SK-MEL-5 (cell line): ENCODE measurements around the gene GDF15. TPM values are rescaled to one million over a fixed set of nuclear protein-coding genes. Genes with fewer than 3 reads are reported as not detected.

Experiments used
- DNase-seq: peaks from one replicate; pipeline ENCODE4 v3.0.0-alpha.2; 2016; ENCODE audit warnings: low read depth, low spot score
- in situ Hi-C: cut with HindIII; loops from 2 replicates; pipeline ENCODE4 v1.10.0; 2016; ENCODE audit warnings: low sequenced_read_pairs, high pct_unique_total_duplicates, low pct_unique_long_range_greater_than_20kb
- small RNA-seq, 2 experiments: library from RNA; depleted of rRNA; stranded (forward); fragments of <200 nt; gene quantifications; one replicate each; pipeline ENCODE3, GENCODE V24; 2014
- total RNA-seq: library from RNA; depleted of rRNA; stranded (reverse); fragments of >200 nt; shearing (Covaris generic); gene quantifications from 2 replicates; pipeline ENCODE4 v1.2.3, GENCODE V29; 2014; rRNA removed

The GDF15 gene
- total RNA-seq, 1 experiment from 2014 or later = 1,003 TPM

DNA sequence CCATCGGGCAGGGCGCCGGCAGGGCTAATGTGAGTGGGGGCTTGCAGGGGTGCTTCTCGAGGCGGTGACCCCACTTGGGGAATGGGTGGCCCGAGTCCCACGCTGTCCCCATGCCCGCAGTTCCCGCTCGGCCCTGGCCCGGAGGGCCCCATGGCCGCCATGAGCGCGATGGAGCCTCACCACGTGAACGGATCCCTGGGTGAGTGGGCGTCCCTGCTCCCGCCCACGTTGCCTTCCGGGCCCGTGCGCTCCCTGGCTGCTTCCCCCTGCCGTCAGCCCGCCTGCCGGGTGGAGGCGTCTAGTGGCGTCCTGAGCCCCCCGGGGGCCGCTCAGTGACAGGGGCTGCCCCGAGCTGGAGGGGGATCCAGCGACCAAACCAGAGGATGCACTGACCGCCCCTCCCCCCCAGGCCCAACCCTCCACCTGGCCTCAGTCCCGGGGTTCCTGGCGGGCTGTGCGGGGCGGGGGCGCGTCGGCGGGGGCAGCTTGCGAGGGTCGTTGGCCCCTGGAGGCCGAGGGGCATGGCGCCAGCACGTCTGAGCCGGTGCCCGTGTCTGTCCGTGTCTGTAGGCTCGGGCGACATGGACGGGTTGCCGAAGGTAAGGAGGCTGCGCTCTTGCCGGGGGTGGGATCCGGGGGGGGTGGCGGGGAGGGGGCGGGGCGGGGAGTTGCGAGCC is 47.2 kb downstream of the GDF15 start:
- DNase-seq = no peak
- in situ Hi-C loops = no loop called here

DNA sequence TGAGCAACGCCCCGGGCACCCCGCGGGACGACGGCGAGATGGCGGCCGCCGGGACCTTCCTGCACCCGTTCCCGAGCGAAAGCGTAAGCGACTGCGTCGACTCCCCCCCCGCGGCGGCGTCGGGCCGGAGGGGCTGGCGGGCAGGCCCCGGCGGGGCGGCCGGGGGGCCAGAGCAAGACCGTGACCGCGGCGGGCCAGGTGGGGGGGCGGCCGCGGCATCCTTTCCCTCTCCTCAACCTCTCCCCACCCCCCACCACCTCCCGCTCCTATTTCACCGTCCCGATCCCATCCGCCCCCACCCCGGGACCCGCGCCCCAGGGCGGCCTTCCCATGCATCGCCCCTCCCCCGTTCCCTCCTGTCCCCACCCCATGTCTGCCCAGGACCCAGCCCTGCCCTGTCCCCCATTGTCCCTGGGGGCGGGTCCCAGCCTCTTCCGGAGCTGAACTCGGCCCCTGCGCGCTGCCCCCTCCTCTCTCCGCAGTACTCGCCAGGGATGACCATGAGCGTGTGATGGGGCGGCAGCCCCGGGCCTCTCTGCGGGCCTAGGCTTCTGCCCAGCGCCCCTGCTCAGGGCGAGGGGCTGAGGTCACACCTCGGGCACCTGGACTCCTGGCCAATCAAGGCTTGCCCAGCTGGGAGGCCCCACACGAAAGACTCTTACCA is 47.9 kb downstream of the GDF15 start:
- no peak for DNase-seq
- in situ Hi-C loops = no loop called here

DNA sequence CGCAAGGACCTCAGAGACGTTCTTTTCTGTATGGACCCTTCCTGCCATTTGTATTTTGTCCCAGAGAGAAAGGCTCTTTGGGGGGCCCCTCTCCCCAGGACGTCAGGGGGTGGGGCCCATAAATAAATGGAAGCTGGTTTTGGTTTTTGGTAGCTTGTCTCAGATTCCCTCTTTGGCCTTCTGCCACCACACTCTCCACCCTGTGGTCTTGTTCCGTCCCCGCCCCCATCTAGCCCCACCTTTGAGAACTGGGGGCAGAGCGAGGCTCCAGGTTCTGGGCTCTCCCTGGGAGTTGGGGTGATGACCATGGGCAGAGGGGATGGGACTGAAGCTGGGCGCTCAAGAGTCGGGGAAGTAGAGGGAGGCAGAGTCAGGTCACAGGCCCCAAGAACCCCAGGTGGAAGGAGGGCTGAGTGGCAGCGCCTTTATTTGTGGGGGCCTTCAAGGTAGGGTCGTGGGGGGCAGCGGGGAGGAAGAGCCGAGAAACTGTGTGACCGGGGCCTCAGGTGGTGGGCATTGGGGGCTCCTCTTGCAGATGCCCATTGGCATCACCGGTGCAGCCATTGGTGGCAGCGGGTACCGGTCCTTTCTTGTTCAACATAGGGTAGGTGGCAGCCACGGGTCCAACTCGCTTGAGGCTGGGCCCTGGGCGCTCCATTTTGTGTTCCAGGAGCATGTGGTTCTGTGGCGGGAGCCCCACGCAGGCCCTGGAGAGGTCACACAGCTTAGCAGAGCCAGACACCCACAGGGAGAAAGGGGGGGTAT is 48.6 kb downstream of the GDF15 start:
- no peak for DNase-seq
- in situ Hi-C loops = no loop called here

DNA sequence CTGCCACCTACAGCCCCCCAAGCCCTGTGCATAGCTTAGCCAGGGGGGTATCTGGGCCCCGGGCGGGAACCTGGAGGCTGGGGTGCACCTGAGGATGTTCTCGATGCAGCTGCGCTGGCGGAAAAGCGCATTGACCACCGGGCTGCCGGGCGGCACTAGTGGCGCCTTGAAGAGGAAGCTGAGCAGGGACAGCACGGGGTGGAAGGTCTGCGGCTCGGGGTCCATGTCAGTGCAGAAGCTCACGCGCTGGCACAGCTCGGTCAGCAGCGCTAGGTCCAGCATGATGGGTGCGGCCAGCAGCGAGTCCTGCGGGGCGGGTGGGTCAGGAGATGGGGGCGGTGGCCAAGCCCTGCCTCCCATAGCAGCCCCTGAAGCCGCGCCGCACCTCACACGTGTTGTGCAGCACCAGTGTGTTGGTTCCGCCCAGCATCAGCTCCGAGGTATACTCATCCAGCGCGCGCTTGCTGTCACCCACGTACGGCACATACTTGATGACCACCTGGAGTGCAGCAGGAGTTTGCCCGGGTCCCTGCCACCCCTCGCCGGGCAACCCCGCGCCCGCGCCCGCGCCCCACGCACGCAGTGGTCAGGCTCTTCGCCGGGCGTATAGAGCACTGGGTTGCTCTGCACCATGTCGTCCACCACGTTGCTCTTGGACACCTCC is 49.4 kb downstream of the GDF15 start:
- in situ Hi-C loops = no loop called here
- DNase-seq = no peak

DNA sequence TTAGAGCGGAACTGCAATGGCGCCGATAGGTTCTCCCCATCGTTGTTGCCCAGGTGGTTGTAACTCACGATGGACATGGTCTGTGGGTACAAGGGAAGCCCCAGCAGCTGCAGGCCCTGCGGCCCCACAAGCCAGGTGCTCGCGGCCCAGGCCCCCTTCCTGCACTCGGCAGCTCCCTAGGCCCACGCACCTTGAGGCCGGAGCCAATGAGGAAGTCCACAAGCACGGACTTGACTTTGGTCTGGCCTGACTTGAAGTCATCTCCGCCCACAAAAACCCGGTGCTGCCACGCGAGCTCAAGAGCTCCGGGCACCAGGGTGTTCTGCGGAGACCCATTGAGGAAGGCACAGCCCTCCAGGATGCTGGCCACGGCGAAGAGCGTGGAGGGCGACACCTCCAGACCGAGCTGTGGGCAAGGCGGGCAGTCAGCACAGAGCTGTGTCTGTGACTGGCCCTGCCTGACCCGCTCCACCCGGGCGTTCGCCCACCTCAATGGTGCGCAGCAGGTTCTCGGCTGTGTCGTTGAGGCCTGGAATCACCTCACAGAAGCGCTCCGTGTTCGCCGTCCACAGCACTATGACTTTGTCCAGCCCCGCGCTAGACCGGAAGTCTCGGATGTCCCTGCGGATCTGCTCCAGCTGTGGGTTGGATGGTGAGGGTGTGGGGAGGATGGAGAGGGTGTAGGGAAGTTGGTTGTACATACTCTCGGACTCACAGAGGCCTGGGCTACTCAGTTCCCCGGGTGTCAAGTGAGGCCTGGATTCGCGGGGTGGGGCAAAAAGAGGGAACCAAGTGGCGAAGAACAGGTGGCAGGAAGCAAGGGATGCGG is 50.1 kb downstream of the GDF15 start:
- DNase-seq = no peak
- in situ Hi-C loops = no loop called here

DNA sequence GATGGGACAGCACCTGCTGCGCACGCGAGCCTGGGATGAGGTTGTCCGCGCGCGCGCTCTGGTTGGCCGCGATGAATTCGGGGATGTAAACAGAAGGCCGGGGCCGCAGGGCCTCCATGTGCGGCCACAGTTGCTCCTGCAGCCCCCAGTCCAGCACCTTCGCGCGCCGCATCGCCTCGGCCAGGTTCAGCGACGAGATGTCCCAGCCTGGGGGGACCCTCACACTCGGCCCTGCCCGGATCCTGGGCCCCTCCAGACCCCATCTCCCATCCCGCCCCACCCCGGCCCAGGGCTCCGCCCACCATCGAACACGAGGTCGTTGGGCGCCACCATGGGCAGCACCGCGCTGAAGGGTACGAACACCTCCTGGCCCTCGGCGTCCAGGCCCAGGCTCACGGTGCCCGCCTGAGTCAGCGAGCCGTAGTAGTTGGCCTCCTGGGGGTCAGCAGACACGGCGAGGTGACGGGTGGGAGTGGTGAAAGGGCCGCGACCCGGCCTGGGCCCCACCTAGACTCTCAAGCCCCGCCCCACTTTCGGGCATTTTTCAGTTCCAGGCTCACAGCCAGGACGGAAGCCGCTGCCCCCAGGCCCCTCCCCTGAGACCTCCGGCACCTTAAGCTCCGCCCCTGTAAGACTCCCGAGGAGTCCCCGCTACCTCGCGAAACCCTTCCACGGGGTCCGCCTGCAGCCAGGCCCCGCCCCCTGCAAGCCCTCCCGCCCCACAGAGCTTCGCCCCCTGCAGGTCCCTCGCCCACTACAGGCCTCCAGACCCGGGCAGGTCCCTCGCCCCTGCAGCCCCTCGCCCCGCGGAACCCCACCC is 50.9 kb downstream of the GDF15 start:
- DNase-seq = peak; percentile 86
- in situ Hi-C loops = no loop called here

DNA sequence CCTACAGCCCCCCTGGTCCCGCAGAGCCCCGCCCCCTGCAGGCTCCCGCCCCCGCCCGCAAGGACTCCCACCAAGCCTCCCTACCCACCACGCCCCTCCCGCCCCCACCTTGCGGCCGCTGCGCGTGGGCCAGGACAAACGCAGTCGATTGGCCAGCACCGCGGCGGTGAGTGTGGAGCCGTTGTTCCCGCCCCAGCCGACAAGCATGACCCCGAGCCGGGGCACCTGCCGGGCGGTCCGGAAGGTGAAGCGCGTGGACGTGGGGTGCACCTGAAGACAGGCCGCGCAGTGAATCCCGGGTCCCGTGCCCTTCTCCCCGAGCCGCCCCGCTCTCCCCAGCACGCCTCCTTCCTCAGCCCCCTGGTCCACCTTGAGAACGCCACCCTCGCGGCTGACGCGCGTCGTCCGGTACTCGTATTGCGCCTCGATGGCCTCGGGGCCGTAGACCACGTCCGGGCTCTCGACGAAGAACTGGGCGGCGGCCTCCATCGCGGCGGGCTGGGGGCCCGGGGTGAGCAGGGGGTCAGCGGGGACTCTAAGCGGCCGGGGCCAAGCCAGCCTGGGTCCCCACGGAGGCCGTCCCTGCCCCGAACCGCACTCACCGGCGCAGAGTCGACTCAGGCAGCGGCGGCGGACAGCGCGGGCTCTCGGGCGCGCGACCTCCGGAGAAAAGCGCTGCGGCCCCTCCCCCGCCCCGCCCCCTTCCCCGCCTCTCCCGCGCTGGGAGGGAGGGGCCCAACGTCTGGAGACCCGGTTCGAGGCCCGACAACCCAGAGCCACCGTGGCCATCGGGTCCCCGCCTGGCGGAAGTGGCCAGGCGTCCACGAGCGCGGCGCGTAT is 51.8 kb downstream of the GDF15 start, which contains the start of gene ISYNA1:
Gene ISYNA1, minus strand, starts transcription at position 643 of the 840 bp plus-strand sequence. Its CDS starts 154 bp downstream, at position 489.
- DNase-seq = peak; percentile 44

DNA sequence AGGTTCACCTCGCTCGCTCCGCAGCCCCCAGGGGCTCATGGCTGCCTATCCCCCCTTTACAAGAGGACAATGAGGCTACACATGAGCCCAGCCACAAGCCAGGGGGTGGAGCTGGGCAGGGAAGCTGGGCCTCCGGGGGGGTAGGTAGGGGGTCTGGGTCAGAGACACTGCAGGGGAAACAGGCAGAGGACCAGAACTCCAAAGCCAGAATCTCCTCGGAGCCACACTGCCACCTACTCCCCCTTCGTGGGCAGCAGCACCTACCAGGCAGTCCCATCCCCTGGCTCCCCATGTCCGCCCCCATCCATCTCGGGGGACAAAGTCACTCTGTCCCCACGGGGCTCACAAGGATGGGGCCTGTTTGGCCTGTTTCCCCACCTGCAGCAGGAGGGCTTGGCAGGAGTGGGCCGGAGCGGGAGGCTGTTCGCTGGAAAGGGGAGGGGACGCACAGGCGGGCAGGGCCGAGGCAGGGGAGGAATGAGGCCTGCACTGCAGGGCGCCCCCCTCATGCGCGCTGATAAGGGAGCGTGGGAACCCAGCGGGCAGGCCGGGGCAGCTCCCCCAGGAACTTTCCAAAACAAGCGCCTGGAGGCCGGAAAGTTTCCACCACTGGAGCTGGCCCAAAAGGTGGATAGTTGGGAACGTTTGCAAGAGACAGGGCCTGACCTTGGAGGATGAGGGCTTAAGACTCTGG is 52.5 kb downstream of the GDF15 start:
- no peak for DNase-seq
- in situ Hi-C loops = no loop called here

More for the DNA sequence above, 51.8 kb downstream of the GDF15 start, which contains the start of gene ISYNA1:
- in situ Hi-C loops = no loop called here

Small RNA genes within 50 kb of the gene (small RNA-seq; reads per million reads assigned to genes)
- gene MIR3189 = 0 to 0.05 reads per million in 2 experiments

Other genes with a start within 250 kb of the GDF15 start
- 7.2 and 8.9 TPM in 2 replicates for gene PIK3R2, start 233.0 kb upstream of the GDF15 start, total RNA-seq
- gene IFI30, start 212.3 kb upstream of the GDF15 start, total RNA-seq = 16.3 and 30.6 TPM in 2 replicates
- gene MPV17L2, start 192.9 kb upstream of the GDF15 start, total RNA-seq = 17.4 and 18.0 TPM in 2 replicates
- 2.5 and 7.9 TPM in 2 replicates for gene RAB3A, start 182.1 kb upstream of the GDF15 start, total RNA-seq
- 0.26 TPM in 1 of 2 replicates, not detected in the other for gene PDE4C, start 159.7 kb upstream of the GDF15 start, total RNA-seq
- gene IQCN, start 111.7 kb upstream of the GDF15 start, total RNA-seq = 0.08 TPM in 1 of 2 replicates, not detected in the other
- gene JUND, start 104.5 kb upstream of the GDF15 start, total RNA-seq = 21.7 and 29.2 TPM in 2 replicates
- gene LSM4, start 63.1 kb upstream of the GDF15 start, total RNA-seq = 221 and 250 TPM in 2 replicates
- gene PGPEP1, start 45.6 kb upstream of the GDF15 start, total RNA-seq = 8.1 and 10.5 TPM in 2 replicates
- not detected in 2 replicates for gene LRRC25, start 11.5 kb downstream of the GDF15 start, total RNA-seq
- 18.9 and 25.7 TPM in 2 replicates for gene SSBP4, start 33.2 kb downstream of the GDF15 start, total RNA-seq
- gene ISYNA1, start 52.0 kb downstream of the GDF15 start, total RNA-seq = 8.3 and 12.7 TPM in 2 replicates
- 4.0 and 4.7 TPM in 2 replicates for gene ELL, start 135.9 kb downstream of the GDF15 start, total RNA-seq
- 151 and 174 TPM in 2 replicates for gene FKBP8, start 157.4 kb downstream of the GDF15 start, total RNA-seq
- gene KXD1, start 171.7 kb downstream of the GDF15 start, total RNA-seq = 70.6 and 74.1 TPM in 2 replicates
- gene UBA52, start 185.7 kb downstream of the GDF15 start, total RNA-seq = 1,284 and 1,363 TPM in 2 replicates
- 25.0 and 28.8 TPM in 2 replicates for gene REX1BD, start 202.6 kb downstream of the GDF15 start, total RNA-seq
- 0.32 and 2.6 TPM in 2 replicates for gene CRLF1, start 220.6 kb downstream of the GDF15 start, total RNA-seq
- 0.08 TPM in 1 of 2 replicates, not detected in the other for gene TMEM59L, start 226.7 kb downstream of the GDF15 start, total RNA-seq